ENCODE results near the gene MITD1.

MITD1 gene

GRCh38 chr2:99181624-99182000, 754 bp upstream of the MITD1 start:
- TF ChIP-seq CTCF (conservative IDR thresholded peaks at IDR 0.05; ENCODE audit: low read depth, low read length) = no peak
- peak overlapping the region; percentile 96 for H3K4me3 ChIP-seq (ENCODE audit: low read depth, low read length)
- DNase-seq (ENCODE audit: low read depth) = peak; percentile 13

GRCh38 chr2:99171377-99172140, 9.3 kb downstream of the MITD1 start:
- no peak for DNase-seq (ENCODE audit: low read depth)
- no peak for TF ChIP-seq CTCF (conservative IDR thresholded peaks at IDR 0.05; ENCODE audit: low read depth, low read length)

GRCh38 chr2:99169534-99169933, 11.3 kb downstream of the MITD1 start:
- no peak for TF ChIP-seq CTCF (conservative IDR thresholded peaks at IDR 0.05; ENCODE audit: low read depth, low read length)
- no peak for DNase-seq (ENCODE audit: low read depth)
- no peak overlapping the region for H3K4me3 ChIP-seq (ENCODE audit: low read depth, low read length)

More at GRCh38 chr2:99171377-99172140, 9.3 kb downstream of the MITD1 start:
- H3K4me3 ChIP-seq (ENCODE audit: low read depth, low read length) = no peak overlapping the region

- TF ChIP-seq CTCF (conservative IDR thresholded peaks at IDR 0.05; ENCODE audit: low read depth, low read length) = no peak
- H3K4me3 ChIP-seq (ENCODE audit: low read depth, low read length) = no peak overlapping the region
- no peak for DNase-seq (ENCODE audit: low read depth)
Measured at GRCh38 chr2:99166218-99166617, 14.6 kb downstream of the MITD1 start.

- no peak for DNase-seq (ENCODE audit: low read depth)
- H3K4me3 ChIP-seq (ENCODE audit: low read depth, low read length) = no peak overlapping the region
- no peak for TF ChIP-seq CTCF (conservative IDR thresholded peaks at IDR 0.05; ENCODE audit: low read depth, low read length)
Measured at GRCh38 chr2:99159594-99159993, 21.3 kb downstream of the MITD1 start.

GRCh38 chr2:99158599-99158998, 22.3 kb downstream of the MITD1 start:
- DNase-seq (ENCODE audit: low read depth) = no peak
- no peak for TF ChIP-seq CTCF (conservative IDR thresholded peaks at IDR 0.05; ENCODE audit: low read depth, low read length)
- H3K4me3 ChIP-seq (ENCODE audit: low read depth, low read length) = no peak overlapping the region

GRCh38 chr2:99156891-99157290, 24.0 kb downstream of the MITD1 start:
- no peak overlapping the region for H3K4me3 ChIP-seq (ENCODE audit: low read depth, low read length)
- DNase-seq (ENCODE audit: low read depth) = no peak
- TF ChIP-seq CTCF (conservative IDR thresholded peaks at IDR 0.05; ENCODE audit: low read depth, low read length) = no peak

Measured in choroid plexus epithelial cell (primary cell).